Activated T-cell treated with anti-CD3 and anti-CD28 coated beads for 24 hours (primary cell): Measurements from ENCODE around the gene C1QTNF6.

ENCODE experiments used
- DNase-seq: peaks from one replicate; pipeline ENCODE4 v3.0.0-alpha.2; 2020; ENCODE audit warnings: low read depth

C1QTNF6 gene

GRCh38 chr22:37162221-37163095, 25.6 kb downstream of the C1QTNF6 start:
- DNase-seq = peak; percentile 76

- no peak for DNase-seq
Measured at GRCh38 chr22:37161443-37161842, 26.6 kb downstream of the C1QTNF6 start.

GRCh38 chr22:37160027-37160426, 28.0 kb downstream of the C1QTNF6 start:
- no peak for DNase-seq

DNA sequence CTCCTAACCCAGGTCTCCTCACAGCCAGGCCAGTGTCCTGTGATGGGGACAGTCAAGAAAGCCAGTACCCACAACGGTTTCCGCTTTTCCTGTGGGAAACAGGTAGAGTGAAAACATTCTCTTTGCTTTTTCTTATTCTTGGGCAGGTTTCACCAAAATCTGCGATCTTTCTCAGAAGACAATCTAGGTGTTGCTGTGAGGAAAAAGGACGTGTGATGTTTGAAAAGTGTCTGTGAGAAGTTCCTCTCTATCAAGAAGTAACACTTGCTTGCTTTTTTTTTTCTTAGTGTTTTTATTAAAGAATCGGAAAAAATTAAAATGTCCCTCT, 29.1 kb downstream of the C1QTNF6 start:
- DNase-seq = no peak

GRCh38 chr22:37157516-37158285, 30.3 kb downstream of the C1QTNF6 start:
- DNase-seq = no peak

GRCh38 chr22:37156686-37157435, 31.2 kb downstream of the C1QTNF6 start:
- no peak for DNase-seq

GRCh38 chr22:37155971-37156370, 32.1 kb downstream of the C1QTNF6 start:
- DNase-seq = no peak

- DNase-seq = no peak
Measured at GRCh38 chr22:37154925-37155712, 32.9 kb downstream of the C1QTNF6 start.

DNA sequence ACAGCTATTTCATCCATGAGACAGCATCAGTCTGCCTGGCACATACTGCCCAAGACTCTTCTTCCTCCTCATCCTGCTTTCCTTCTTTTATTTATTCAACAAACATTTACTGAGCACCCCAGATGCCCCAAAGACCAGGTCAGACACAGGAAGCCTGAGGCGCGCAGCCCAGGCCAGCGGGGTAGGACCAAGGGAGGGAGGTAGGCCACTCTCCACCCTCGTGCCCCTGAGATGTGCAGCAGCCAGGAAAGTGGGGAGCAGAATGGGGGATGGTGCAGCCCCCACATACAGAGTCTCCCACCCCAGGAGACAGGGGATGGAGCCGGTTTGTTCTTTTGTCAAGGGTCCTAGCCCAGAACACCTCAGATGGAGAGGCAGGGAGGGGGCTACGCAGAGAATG, 34.1 kb downstream of the C1QTNF6 start:
- DNase-seq = no peak

DNA sequence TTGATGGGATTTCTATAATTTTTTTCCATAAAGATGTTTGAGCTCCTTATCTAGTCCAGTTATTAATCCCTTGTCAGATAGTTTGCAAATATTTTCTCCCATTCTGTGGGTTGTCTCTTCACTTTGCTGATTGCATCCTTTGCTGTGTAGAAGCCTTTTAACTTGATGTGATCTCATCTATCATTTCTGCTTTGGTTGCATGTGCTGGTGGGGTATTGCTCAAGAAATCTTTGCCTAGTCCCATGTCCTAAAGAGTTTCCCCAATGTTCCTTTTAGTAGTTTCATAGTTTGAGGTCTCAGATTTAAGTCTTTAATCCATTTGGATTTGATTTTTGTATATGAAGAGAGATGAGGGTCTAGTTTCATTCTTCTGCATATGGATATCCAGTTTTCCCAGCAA, 36.6 kb downstream of the C1QTNF6 start:
- no peak for DNase-seq

GRCh38 chr22:37150701-37151100, 37.3 kb downstream of the C1QTNF6 start:
- no peak for DNase-seq

- no peak for DNase-seq
Measured at GRCh38 chr22:37148742-37149665, 39.0 kb downstream of the C1QTNF6 start.

DNA sequence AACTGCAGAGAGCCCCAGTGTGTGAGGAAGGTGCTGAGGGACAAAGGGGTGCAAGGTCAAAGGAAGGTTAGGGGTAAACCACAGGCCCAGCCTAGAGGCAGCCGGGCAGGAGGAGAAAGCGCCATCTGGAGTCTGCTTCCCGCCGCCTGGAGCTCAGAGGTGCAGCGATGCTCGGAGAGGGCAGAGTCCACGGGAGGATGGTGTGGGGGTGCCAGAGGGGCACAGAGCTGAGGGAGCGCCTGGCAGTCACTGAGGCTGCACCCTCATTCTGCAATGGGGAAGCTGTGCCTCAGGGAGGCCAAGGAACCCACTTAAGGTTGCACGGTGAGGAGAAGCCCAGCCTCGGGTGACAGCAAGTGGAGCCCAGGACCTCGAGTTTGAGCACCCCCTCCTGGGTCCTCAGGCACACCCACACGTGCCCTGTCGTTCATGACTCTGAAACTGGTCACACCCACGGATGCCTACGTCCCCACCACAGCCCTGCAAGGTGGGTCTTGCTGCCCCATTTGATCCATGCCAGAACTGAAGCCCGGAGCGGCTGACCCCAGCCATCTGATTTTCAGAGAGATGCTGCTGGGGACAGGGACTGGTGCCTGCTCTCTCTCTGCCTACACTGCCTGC, 39.9 kb downstream of the C1QTNF6 start:
- no peak for DNase-seq

DNA sequence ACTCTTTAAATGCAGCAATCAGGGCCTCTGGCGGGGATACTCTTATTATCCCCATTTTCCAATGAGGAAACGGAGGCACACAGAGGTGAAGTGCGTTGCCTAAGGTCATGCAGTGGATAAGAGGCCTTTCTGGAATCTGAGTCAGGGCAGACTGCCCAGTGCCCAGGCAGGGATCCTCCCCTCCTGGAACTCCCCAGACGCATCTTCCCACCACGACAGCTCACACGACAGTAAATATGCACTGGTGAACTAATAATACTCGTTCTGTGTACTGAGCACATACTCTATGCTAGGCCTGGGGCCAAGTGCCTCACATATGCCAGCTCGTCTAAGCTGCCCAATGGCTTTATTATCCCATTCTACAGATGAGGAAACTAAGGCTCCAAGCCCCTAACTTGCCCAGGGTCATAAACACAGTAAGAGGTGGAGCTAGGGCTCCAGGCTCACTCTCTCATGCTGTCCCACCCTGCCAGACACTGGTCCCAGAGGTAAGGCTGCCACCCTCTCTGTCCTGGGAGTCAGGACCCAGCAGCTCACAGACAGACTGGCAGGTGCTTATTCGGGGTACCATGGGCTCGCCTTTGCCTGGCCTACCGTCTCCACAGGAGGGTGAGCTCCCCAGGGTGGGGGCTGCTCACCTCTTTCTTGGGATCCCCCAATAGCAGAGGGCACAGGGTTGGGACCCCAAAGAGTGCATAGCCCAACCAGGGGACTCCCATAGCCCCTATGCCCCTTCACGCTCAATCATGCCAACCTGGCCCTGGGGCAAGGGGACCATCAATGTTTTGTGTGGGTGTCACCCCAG, 40.7 kb downstream of the C1QTNF6 start:
- DNase-seq = no peak

- DNase-seq = no peak
Measured at GRCh38 chr22:37146507-37147180, 41.4 kb downstream of the C1QTNF6 start.

DNA sequence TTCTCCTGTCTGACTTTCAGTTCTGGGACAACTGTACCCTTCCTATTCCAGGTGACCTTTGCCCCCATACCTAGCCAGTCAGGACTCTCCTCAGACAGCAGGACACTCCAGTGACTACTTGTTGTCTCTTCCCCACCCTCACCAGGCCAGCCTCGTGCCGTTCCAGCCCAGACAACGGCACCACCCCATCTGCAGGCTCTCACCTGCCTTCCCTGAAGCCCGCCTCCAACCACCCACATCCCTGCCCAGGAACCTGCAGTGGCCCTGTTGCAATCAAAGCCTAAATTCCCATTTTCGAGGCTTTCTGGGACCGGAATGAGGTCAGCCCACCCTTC, 42.0 kb downstream of the C1QTNF6 start:
- DNase-seq = no peak

- DNase-seq = no peak
Measured at GRCh38 chr22:37145180-37146050, 42.6 kb downstream of the C1QTNF6 start.

DNA sequence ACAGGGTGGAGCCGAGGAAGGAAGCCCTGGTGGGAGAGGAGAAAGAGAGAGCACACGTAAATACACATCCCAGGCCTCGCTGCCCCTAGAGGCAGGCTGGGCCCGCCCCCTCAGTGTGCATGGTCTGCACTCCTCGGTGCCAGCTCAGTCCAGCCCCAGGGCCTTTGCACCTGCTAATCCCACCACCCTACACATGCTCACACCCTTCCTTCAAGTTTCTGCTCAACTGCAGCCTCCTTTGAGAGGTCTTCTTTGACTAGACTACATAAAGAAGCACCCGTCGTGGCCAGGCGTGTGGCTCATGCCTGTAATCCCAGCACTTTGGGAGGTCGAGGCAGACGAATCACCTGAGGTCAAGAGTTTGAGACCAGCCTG, 43.9 kb downstream of the C1QTNF6 start:
- DNase-seq = no peak
